Stomach (tissue), 9 donors: ENCODE data around the gene IRF4. TPM values are rescaled to one million over a fixed set of nuclear protein-coding genes. Genes with fewer than 3 reads are reported as not detected.

ENCODE experiments used
- DNase-seq, 2 donors: peaks; one replicate each; pipeline versions ENCODE4 v3.0.0 to v3.0.0-alpha.2; 2013 to 2019
- H3K27ac ChIP-seq, 5 donors: fragments of 200-600 bp in 4 of 5; sonication (generic) in 4 of 5; one replicate each; pipeline ENCODE4 v1.5.1; 2013 to 2019; ENCODE audit warnings: mild to moderate bottlenecking in 1 of 5, moderate library complexity in 1 of 5
- H3K27me3 ChIP-seq, 3 donors: fragments of 200-600 bp; sonication (generic); one replicate each; pipeline ENCODE4 v1.5.1; 2017 to 2019; ENCODE audit warnings: mixed run types in 1 of 3
- H3K36me3 ChIP-seq, 4 donors: fragments of 200-600 bp; sonication (generic); 1 replicate in 3 of 4; 2 replicates in 1 of 4; pipeline ENCODE4 v1.5.1; 2016 to 2019
- H3K4me1 ChIP-seq, 4 donors: fragments of 200-600 bp; sonication (generic); one replicate each; pipeline ENCODE4 v1.5.1; 2016 to 2019
- H3K4me3 ChIP-seq, 4 donors: fragments of 200-600 bp; sonication (generic) in 3 of 4; one replicate each; pipeline ENCODE4 v1.5.1; 2016 to 2019; ENCODE audit warnings: mild to moderate bottlenecking in 1 of 4
- H3K9me3 ChIP-seq, 4 donors: fragments of 200-600 bp; sonication (generic); one replicate each; pipeline ENCODE4 v1.5.1; 2016 to 2019
- EP300 ChIP-seq: sonication (generic); formaldehyde crosslinking; IDR thresholded peaks from one replicate; pipeline ENCODE4 v1.6.1; 2017; ENCODE audit warnings: antibody characterized with exemption
- POLR2A ChIP-seq, 4 donors: fragments of 450-650 bp; IDR thresholded peaks; one replicate each; pipeline ENCODE4 v1.6.1; 2016; ENCODE audit warnings: antibody characterized with exemption in 4 of 4, control low read depth in 2 of 4, mild to moderate bottlenecking in 1 of 4, moderate library complexity in 1 of 4
- POLR2AphosphoS5 ChIP-seq, 3 donors: sonication (generic); formaldehyde crosslinking; IDR thresholded peaks; one replicate each; pipeline ENCODE4 v1.6.1; 2016; ENCODE audit warnings: antibody characterized with exemption in 3 of 3
- WGBS, 5 donors: extraction: QIAGEN DNeasy Blood & Tissue Kit in 3 of 5; methylation state at CpG; one replicate each; pipeline versions ENCODE4 v1.1.5 to v1.1.7; 2013 to 2018; 5-methylcytosine and 5-hydroxymethylcytosine counted together
- intact Hi-C: fragments of 100-400 bp; cut with DNase I; formaldehyde crosslinking; loops from one replicate; pipeline ENCODE4 v1.15.1; 2023; ENCODE audit warnings: low total_unique reads
- polyA plus RNA-seq, 3 donors: library from polyadenylated mRNA; stranded (reverse); fragments of 200-250 nt; gene quantifications; one replicate each; pipeline ENCODE4 v1.2.3, GENCODE V29; 2013
- total RNA-seq, 5 donors: library from RNA; depleted of rRNA; stranded (reverse); fragments of >200 nt; gene quantifications; one replicate each; pipeline versions ENCODE4 v1.1.0 to v1.2.3, GENCODE V29; 2014 to 2016
- TF ChIP-seq, protein P1 (sequence below), 7 experiments: fragments of 450-650 bp in 4 of 7; fragments of 200-600 bp in 3 of 7; sonication (generic) in 3 of 7; IDR thresholded peaks; one replicate each; pipeline ENCODE4 v1.5.1; 2016 to 2019; ENCODE audit warnings: antibody characterized with exemption in 7 of 7, control low read depth in 2 of 7, mild to moderate bottlenecking in 1 of 7
- donor health status: healthy with polysubstance abuse.
- donor health status: Bipolar disorder and iron deficiency.
- donor health status: healthy.

Gene IRF4
- total and polyA plus RNA-seq, 8 donors = 0.48 to 7.0 (median 2.6) TPM; not detected in 1

- TF ChIP-seq, protein P1, sequence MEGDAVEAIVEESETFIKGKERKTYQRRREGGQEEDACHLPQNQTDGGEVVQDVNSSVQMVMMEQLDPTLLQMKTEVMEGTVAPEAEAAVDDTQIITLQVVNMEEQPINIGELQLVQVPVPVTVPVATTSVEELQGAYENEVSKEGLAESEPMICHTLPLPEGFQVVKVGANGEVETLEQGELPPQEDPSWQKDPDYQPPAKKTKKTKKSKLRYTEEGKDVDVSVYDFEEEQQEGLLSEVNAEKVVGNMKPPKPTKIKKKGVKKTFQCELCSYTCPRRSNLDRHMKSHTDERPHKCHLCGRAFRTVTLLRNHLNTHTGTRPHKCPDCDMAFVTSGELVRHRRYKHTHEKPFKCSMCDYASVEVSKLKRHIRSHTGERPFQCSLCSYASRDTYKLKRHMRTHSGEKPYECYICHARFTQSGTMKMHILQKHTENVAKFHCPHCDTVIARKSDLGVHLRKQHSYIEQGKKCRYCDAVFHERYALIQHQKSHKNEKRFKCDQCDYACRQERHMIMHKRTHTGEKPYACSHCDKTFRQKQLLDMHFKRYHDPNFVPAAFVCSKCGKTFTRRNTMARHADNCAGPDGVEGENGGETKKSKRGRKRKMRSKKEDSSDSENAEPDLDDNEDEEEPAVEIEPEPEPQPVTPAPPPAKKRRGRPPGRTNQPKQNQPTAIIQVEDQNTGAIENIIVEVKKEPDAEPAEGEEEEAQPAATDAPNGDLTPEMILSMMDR (IDR thresholded peaks at IDR 0.05) = no peak
- TF ChIP-seq EP300 = no peak
- no peak for TF ChIP-seq POLR2A (IDR thresholded peaks at IDR 0.05)
- no peak for TF ChIP-seq POLR2AphosphoS5 (IDR thresholded peaks at IDR 0.05)
- DNase-seq = no peak
- WGBS, 5 donors = 84 to 92% (median 86%) methylated on average over 5 of the region's 5 CpGs
Observed at GRCh38 chr6:352474-352873, 39.1 kb upstream of the IRF4 start.

GRCh38 chr6:352896-353470 lies 38.6 kb upstream of the IRF4 start:
- Histone ChIP-seq H3K4me3 (no peak overlapping the region), H3K36me3 (peaks cover 17 to 47% (median 44%) of the 10 kb centered on the region in 4 donors), H3K4me1 (peaks cover 0 to 5% (median 0%) of the 10 kb centered on the region in 4 donors), H3K9me3 (no peaks in the 10 kb centered on the region), H3K27ac (no peak overlapping the region), H3K27me3 (peaks cover 0 to 4% (median 0%) of the 10 kb centered on the region in 3 donors)
- 80 to 83% (median 80%) methylated on average over 11 of the region's 11 CpGs for WGBS, 5 donors
- TF ChIP-seq, protein P1 (IDR thresholded peaks at IDR 0.05) = no peak
- intact Hi-C loops = no loop called here
- no peak for DNase-seq

More at GRCh38 chr6:352474-352873, 39.1 kb upstream of the IRF4 start:
- Histone ChIP-seq H3K27ac (no peak overlapping the region), H3K4me1 (peaks cover 0 to 5% (median 0%) of the 10 kb centered on the region in 4 donors), H3K4me3 (no peak overlapping the region), H3K27me3 (no peaks in the 10 kb centered on the region), H3K9me3 (no peaks in the 10 kb centered on the region), H3K36me3 (peaks cover 21 to 52% (median 49%) of the 10 kb centered on the region in 4 donors)
- intact Hi-C loops = no loop called here

DNA sequence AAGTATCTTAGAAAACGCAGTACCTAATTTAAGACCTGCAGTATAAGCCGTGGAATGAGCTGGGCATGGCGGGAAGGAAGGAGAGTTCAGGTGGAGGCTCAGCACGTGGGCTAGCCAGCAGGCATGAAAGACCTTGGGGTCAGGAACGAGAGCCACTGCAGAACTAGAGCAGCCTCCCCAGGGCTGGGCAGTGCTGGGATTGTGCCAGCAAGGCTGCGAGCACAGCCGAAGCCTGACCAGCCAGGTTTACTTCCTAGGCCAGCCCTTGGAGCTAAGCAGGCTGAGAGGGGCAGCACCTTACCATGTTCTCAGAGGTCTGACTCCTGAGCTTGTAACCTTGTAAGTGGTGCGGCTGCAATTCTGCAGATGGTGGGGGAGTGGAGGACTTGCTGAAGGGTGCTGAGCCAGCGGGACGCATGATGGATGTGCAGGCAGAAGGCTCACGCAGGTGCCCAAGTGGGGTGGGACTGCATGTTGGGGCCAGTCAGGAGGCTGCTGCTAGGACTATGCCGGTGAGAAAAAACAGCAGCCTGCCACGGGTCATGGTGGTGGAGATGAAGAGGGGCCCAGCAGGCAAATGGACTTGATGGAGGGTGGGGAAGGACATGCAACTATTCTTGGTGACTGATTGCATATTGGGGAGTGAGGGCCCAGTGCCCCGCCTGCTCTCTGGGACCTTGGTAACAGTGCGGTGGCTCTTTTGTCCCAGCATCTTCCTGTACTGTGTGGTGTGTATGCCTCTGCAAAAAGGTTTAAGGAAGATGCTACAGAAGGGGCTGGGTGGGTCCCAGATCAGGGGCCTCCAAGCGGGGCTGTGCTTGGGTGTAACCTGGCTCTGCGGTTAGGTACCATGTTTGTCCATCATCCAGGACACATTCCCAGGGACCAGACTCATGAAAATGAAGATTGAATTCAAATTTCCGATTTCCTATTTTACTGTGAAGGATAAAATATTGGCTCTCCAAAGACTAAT lies 37.6 kb upstream of the IRF4 start:
- intact Hi-C loops = no loop called here
- 76 to 89% (median 81%) methylated on average over 18 of the region's 18 CpGs for WGBS, 5 donors
- Histone ChIP-seq H3K4me1 (peaks cover 0 to 5% (median 0%) of the 10 kb centered on the region in 4 donors), H3K9me3 (no peaks in the 10 kb centered on the region), H3K36me3 (peaks cover 8 to 38% (median 35%) of the 10 kb centered on the region in 4 donors), H3K27me3 (peaks cover 0 to 4% (median 0%) of the 10 kb centered on the region in 3 donors), H3K4me3 (no peak overlapping the region), H3K27ac (no peak overlapping the region)
- DNase-seq = peak in 1 of 2 donors; percentile 53
- TF ChIP-seq EP300 = no peak
- TF ChIP-seq POLR2AphosphoS5 (IDR thresholded peaks at IDR 0.05) = no peak
- TF ChIP-seq POLR2A (IDR thresholded peaks at IDR 0.05) = no peak

DNA sequence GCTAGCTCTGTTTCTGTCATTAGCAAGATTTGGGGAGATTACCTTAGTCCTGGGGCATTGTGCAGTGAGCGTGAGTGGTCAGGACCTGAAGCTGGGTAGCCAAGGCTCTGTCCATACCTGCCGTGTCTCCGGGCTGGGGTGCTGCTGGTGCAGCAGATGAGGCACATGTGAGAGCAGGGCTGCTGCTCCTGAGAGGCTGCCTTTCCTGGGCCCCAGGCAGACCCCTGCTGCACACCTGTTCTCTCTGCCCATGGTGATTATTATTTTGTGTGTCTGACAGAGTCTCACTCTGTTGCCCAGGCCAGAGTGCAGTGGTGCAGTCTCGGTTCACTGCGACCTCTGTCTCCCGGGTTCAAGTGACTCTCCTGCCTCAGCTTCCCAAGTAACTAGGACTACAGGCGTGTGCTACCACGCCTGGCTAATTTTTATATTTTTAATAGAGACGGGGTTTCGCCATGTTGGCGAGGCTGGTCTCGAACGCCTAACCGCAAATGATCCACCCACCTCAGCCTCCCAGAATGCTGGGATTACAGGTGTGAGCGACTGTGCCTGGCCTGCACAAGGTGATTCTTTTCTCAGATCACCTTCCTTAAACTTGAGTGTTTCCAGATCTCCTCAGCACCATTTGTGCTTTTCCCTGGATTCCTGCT lies 36.8 kb upstream of the IRF4 start:
- H3K36me3 ChIP-seq = peaks cover 0 to 29% (median 27%) of the 10 kb centered on the region in 4 donors
- WGBS, 5 donors = 87 to 93% (median 91%) methylated on average over 15 of the region's 15 CpGs
- intact Hi-C loops = no loop called here

More for the DNA sequence above, 36.8 kb upstream of the IRF4 start:
- Histone ChIP-seq H3K27me3 (peaks cover 0 to 4% (median 0%) of the 10 kb centered on the region in 3 donors), H3K27ac (no peak overlapping the region), H3K4me1 (peaks cover 0 to 5% (median 0%) of the 10 kb centered on the region in 4 donors), H3K4me3 (no peak overlapping the region), H3K9me3 (no peaks in the 10 kb centered on the region)
- TF ChIP-seq POLR2AphosphoS5 (IDR thresholded peaks at IDR 0.05) (no peak), EP300 (no peak), POLR2A (IDR thresholded peaks at IDR 0.05) (no peak)
- TF ChIP-seq, protein P1 (IDR thresholded peaks at IDR 0.05) = no peak
- DNase-seq = no peak
